Parathyroid adenoma (tissue), 2 donors: ENCODE results near the gene ARPIN.

Source experiments
- H2AFZ ChIP-seq: fragments of 300-600 bp; sonication (generic); one replicate; pipeline ENCODE4 v1.7.0; 2017; ENCODE audit warnings: antibody characterized with exemption, mild to moderate bottlenecking
- H3K27ac ChIP-seq: fragments of 300-600 bp; sonication (generic); one replicate; pipeline ENCODE4 v1.7.0; 2017
- H3K27me3 ChIP-seq: fragments of 300-600 bp; sonication (generic); one replicate; pipeline ENCODE4 v1.7.0; 2017; ENCODE audit warnings: low read length; ENCODE audit not compliant: control insufficient read depth, insufficient read depth
- H3K36me3 ChIP-seq: fragments of 300-600 bp; sonication (generic); one replicate; pipeline ENCODE4 v1.7.0; 2017; ENCODE audit warnings: low read length; ENCODE audit not compliant: control insufficient read depth, insufficient read depth
- H3K4me1 ChIP-seq: fragments of 300-600 bp; sonication (generic); one replicate; pipeline ENCODE4 v1.7.0; 2017; ENCODE audit warnings: control low read depth
- H3K4me2 ChIP-seq: fragments of 300-600 bp; sonication (generic); one replicate; pipeline ENCODE4 v1.7.0; 2017; ENCODE audit warnings: low read length
- H3K4me3 ChIP-seq: fragments of 300-600 bp; sonication (generic); one replicate; pipeline ENCODE4 v1.7.0; 2017; ENCODE audit warnings: low read depth, low read length
- H3K79me2 ChIP-seq: fragments of 300-600 bp; sonication (generic); one replicate; pipeline ENCODE4 v1.7.0; 2017; ENCODE audit warnings: control low read depth
- H3K9ac ChIP-seq: fragments of 300-600 bp; sonication (generic); one replicate; pipeline ENCODE4 v1.7.0; 2017; ENCODE audit warnings: mild to moderate bottlenecking
- H3K9me3 ChIP-seq: fragments of 300-600 bp; sonication (generic); one replicate; pipeline ENCODE4 v1.7.0; 2017; ENCODE audit warnings: low read length; ENCODE audit not compliant: control insufficient read depth
- TF ChIP-seq, protein P1 (sequence below): fragments of 300-600 bp; sonication (generic); IDR thresholded peaks from one replicate; pipeline ENCODE4 v1.7.0; 2017; ENCODE audit warnings: antibody characterized with exemption, mild to moderate bottlenecking
- donor health status: primary hyperparathyroidism.

ARPIN gene

DNA sequence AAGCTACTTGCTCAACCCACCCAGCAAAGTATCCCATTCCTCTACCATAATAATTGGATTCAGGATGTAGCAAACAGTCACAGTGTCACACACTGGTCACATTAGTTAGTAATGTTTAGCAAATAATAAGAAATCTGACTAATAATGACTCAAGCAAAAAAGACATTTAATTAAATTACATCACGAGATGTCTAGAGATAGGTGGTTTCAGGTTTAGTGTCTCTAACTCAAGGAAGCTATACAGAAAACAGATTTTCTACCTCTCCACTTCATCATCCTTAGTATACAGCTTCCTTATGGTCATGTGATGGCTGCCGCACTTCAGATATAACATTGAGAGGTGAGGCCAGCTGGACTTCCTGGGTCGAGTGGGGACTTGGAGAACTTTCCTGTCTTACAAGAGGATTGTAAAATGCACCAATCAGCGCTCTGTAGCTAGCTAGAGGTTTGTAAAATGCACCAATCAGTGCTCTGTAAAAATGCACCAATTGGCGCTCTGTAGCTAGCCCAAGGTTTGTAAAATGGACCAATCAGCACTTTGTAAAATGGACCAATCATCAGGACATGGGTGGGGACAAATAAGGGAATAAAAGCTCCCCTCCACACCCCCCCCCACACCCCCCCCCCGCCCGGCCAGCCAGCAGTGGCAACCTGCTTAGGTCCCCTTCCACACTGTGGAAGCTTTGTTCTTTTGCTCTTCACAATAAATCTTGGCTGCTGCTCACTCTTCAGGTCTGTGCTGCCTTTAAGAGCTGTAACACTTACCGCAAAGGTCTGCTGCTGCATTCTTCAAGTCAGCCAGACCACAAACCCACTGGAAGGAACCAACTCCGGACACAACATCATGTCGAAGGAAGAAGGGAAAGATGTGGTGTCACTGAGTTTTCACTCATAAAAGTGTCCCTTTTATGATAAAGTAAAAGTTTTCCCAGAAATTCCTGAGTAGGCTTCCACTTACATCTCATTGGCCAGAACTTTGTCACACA is 24.9 kb upstream of the ARPIN start:
- Histone ChIP-seq H3K4me3 (no peak overlapping the region), H2AFZ (no peak overlapping the region)

DNA sequence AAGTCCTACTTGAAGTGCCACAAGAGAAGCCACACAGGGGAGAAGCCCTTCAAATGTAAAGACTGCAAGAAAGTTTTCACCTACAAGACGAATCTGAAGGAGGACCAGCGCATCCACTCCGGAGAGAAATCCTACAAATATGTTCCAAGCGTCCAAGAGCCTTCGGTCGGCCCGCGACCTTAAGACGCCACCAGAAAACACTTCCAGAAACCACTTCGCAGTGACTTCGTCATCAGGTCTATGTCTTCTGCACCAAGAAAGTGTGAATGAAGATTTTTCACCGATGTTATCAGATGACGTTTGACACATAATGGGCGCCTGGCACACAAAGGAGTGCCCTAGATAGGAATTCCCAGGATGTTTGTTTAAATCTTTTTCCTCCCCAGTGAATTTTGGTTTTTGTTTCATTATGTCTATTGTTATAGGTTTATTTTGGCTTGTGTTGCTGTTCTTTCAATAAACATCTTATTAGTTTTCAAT is 24.1 kb upstream of the ARPIN start:
- Histone ChIP-seq H2AFZ (no peak overlapping the region), H3K36me3 (no peaks in the 10 kb centered on the region), H3K4me2 (no peak overlapping the region), H3K27ac (no peak overlapping the region), H3K4me3 (no peak overlapping the region), H3K4me1 (no peaks in the 10 kb centered on the region), H3K9me3 (no peaks in the 10 kb centered on the region), H3K9ac (no peak overlapping the region), H3K27me3 (no peaks in the 10 kb centered on the region), H3K79me2 (no peaks in the 10 kb centered on the region)
- TF ChIP-seq, protein P1, sequence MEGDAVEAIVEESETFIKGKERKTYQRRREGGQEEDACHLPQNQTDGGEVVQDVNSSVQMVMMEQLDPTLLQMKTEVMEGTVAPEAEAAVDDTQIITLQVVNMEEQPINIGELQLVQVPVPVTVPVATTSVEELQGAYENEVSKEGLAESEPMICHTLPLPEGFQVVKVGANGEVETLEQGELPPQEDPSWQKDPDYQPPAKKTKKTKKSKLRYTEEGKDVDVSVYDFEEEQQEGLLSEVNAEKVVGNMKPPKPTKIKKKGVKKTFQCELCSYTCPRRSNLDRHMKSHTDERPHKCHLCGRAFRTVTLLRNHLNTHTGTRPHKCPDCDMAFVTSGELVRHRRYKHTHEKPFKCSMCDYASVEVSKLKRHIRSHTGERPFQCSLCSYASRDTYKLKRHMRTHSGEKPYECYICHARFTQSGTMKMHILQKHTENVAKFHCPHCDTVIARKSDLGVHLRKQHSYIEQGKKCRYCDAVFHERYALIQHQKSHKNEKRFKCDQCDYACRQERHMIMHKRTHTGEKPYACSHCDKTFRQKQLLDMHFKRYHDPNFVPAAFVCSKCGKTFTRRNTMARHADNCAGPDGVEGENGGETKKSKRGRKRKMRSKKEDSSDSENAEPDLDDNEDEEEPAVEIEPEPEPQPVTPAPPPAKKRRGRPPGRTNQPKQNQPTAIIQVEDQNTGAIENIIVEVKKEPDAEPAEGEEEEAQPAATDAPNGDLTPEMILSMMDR = no peak

More for the DNA sequence above, 24.9 kb upstream of the ARPIN start:
- no peaks in the 10 kb centered on the region for H3K27me3 ChIP-seq
- H3K9me3 ChIP-seq = no peaks in the 10 kb centered on the region
- H3K4me2 ChIP-seq = no peak overlapping the region
- H3K79me2 ChIP-seq = no peaks in the 10 kb centered on the region
- no peak overlapping the region for H3K9ac ChIP-seq
- H3K4me1 ChIP-seq = no peaks in the 10 kb centered on the region
- no peak overlapping the region for H3K27ac ChIP-seq
- no peaks in the 10 kb centered on the region for H3K36me3 ChIP-seq
- TF ChIP-seq, protein P1 = no peak

DNA sequence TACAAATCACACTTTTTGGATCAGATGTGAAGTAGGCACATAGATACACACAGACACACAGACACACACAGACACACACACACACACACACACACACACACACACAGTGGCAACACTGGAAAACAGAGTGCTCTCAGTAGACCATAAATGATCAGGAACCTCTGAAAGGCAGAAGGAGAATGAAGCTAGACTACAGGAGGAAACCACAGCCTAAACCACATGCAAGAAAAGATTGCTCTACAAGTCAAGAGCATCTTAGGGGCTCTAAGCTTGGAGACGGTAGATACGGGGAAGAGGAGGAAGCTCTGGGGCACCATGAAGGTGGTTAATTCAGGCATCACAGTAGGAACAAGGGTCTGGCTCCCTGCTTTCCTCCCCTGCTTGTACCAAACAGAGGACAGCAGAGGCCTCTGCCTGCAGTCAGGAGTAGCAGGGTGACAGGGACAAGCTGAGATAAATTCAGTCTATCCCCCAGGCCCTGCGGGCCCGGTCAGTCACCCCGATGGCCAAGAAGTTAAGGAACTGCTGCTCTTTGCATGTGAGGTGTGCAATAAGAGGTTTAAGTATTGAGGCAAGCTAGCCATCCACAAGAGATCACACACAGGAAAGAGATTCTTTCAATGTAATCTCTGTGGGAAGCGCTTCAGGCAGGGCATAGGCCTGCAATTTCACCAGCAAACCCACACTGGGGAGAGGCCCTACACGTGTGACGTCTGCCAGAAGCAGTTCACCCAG is 23.5 kb upstream of the ARPIN start:
- Histone ChIP-seq H3K27ac (no peak overlapping the region), H3K4me2 (no peak overlapping the region), H3K79me2 (no peaks in the 10 kb centered on the region), H2AFZ (no peak overlapping the region), H3K4me1 (no peaks in the 10 kb centered on the region), H3K36me3 (no peaks in the 10 kb centered on the region), H3K9ac (no peak overlapping the region), H3K9me3 (no peaks in the 10 kb centered on the region), H3K4me3 (no peak overlapping the region), H3K27me3 (no peaks in the 10 kb centered on the region)
- TF ChIP-seq, protein P1 = no peak

DNA sequence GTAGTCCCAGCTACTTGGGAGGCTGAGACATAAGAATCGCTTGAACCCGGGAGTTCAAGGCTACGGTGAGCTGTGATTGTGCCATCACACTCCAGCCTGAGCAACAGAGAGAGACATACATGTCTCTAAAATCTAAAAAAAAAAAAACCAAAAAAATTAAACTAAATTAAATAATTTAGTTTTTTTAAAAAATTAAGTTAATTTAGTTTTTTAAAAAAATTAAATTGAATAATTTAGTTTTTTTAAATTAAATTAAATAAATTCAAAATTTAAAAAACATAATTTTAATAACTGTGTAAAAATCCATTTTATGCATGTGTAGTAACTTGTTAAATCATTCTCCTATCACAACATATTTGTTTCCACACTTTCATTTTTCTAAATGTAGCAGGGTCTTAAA is 20.1 kb upstream of the ARPIN start:
- Histone ChIP-seq H3K4me1 (no peaks in the 10 kb centered on the region), H3K36me3 (no peaks in the 10 kb centered on the region), H3K4me3 (no peak overlapping the region), H2AFZ (no peak overlapping the region), H3K27ac (no peak overlapping the region), H3K27me3 (no peaks in the 10 kb centered on the region), H3K9ac (no peak overlapping the region), H3K9me3 (no peaks in the 10 kb centered on the region), H3K4me2 (no peak overlapping the region), H3K79me2 (no peaks in the 10 kb centered on the region)
- TF ChIP-seq, protein P1 = no peak
